MG63 (cell line): Measurements from ENCODE around the gene SLC7A4. TPM values are rescaled to one million over a fixed set of nuclear protein-coding genes. Genes with fewer than 3 reads are reported as not detected.
"Not testable (repeated sequence)": the region's sequence is repeated elsewhere in the genome, so short reads cannot be mapped to it uniquely, and the experiment has no call there.

Experiments
- DNase-seq: peaks from one replicate; pipeline ENCODE4 v3.0.0-alpha.2; 2020
- H3K27me3 ChIP-seq: fragments of 250-450 bp; sonication (Bioruptor Pico); 2 replicates; pipeline ENCODE4 v1.5.1; 2020; ENCODE audit warnings: mild to moderate bottlenecking, moderate library complexity
- H3K36me3 ChIP-seq: fragments of 250-450 bp; sonication (Bioruptor Pico); 2 replicates; pipeline ENCODE4 v1.5.1; 2020; ENCODE audit warnings: mild to moderate bottlenecking, moderate library complexity
- H3K4me3 ChIP-seq: fragments of 250-450 bp; sonication (Bioruptor Pico); 2 replicates; pipeline ENCODE4 v1.5.1; 2020; ENCODE audit warnings: mild to moderate bottlenecking, moderate library complexity
- H3K9me3 ChIP-seq: fragments of 250-450 bp; sonication (Bioruptor Pico); 2 replicates; pipeline ENCODE4 v1.5.1; 2020; ENCODE audit warnings: mild to moderate bottlenecking, moderate library complexity
- total RNA-seq: library from RNA; depleted of rRNA; stranded (reverse); fragments of >200 nt; shearing (Covaris generic); gene quantifications from 2 replicates; pipeline ENCODE4 v1.2.3, GENCODE V29; 2014; ENCODE audit warnings: low replicate concordance

The SLC7A4 gene
- total RNA-seq, 1 experiment from 2014 or later = not detected

DNA sequence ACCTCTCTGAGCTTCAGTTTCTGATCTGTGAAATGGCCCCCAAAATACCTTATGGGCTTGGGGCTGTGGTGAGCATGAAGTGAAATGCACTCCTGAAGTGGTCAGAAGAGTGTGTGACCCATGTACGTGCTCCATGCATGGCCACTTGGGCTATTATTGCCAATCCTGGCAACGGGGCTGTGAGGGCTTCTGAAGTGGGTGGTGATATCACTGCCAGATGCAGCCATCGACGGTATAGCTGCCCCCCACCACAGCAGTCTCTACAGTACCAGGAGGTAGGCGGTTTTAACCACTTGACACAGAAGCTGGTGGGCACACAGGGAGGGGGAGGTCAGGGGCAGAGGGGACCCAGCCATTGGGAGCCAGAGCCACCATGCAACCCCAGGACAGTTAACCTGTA is 16.1 kb upstream of the SLC7A4 start:
- not testable (repeated sequence) for H3K9me3 ChIP-seq, H3K27me3 ChIP-seq, H3K36me3 ChIP-seq, DNase-seq, H3K4me3 ChIP-seq

DNA sequence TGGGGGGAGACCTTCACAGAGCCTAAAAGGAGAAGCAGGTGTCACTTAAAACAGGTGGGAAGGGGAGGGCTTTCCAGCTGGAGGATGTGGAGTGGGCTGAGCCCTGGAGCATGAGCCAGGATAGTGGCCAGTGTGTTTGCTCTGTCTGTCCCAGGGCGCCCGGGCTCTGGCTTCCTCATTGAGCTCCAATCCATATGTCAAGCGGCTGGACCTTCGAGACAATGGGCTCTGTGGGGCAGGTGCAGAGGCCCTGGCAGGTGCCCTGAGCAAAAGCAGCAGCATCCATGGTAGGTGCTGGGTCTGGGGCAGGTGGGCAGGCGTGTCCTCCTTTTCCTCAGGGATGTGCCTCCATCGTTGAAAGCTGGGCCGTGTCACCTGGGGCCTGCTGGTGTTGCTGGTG is 15.4 kb upstream of the SLC7A4 start:
- Histone ChIP-seq H3K27me3 (no peaks in the 10 kb centered on the region), H3K4me3 (no peak overlapping the region), H3K36me3 (no peaks in the 10 kb centered on the region), H3K9me3 (no peaks in the 10 kb centered on the region)
- DNase-seq = no peak

DNA sequence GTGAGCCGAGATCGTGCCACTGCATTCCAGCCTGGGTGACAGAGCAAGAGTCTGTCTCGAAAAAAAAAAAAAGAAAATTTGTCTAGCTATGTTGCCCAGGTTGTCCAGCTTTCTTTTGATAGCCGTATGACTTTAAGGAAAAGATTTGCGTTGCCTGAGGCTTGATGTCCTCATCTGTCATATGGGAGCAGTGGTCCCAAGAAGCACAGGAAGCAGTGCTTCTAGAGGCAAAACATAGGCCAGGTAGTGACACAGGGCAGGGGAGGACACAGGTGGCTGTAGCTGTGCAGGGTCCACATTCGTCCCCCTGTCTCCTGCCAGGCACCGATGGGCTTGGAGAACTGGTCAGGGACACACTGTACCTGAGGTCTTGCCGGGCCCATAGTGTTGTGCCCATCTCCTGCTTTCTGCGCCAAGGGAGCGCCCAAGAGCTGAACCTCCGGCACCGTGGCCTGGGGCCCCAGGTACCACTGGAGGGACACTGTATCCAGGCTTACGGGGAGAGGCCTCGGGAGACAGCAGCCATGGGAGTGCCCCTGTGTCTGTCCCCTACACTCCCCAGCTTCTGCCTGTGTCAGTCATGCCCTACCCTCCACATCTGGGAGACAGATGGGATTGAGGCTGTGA is 14.8 kb upstream of the SLC7A4 start:
- no peak for DNase-seq
- Histone ChIP-seq H3K4me3 (no peak overlapping the region), H3K27me3 (no peaks in the 10 kb centered on the region), H3K36me3 (no peaks in the 10 kb centered on the region), H3K9me3 (no peaks in the 10 kb centered on the region)

DNA sequence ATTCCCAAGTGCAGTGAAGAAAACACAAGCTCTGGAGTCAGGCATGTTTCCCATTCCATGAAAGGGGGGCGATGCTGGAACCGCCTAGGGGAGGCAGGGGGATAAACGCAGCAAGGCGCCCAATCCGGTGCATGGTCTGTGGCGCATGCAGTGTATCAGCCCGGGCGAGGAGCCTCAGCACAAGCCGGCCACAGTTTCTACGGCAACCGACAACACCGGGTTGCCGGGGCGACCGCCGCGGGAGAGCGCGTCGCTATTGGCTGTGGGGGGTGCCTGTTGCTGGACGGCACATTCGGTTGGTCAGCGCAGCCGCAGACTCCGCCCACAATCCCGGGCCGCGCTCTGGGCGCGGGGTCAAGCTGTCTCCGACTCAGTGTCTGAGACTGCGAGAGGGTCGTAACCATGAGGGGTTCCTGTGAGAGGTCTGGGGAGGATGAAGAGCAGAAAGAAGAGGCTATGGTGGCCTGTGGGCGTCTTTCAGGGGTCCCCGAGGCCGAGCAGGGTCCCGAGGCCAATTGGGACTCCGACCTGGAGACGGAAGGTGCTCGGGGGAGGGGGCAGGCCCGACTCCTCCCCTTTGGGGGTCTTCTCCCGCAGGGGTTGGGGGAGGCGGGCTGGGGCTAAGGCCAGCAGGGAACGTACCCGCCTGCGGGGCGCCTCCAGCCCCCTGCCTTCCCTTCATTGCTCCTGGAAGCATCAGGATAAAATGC is 13.4 kb upstream of the SLC7A4 start, which contains the start of gene LRRC74B:
TSS of gene LRRC74B (plus strand) at position 362 of the 710 bp plus-strand sequence. CDS start at position 403, 41 bp downstream.
- Histone ChIP-seq H3K4me3 (peak within 1 kb of the TSS; percentile 28), H3K27me3 (no peaks in the 10 kb centered on the region), H3K9me3 (no peaks in the 10 kb centered on the region), H3K36me3 (no peaks in the 10 kb centered on the region)
- peak; percentile 89 for DNase-seq

DNA sequence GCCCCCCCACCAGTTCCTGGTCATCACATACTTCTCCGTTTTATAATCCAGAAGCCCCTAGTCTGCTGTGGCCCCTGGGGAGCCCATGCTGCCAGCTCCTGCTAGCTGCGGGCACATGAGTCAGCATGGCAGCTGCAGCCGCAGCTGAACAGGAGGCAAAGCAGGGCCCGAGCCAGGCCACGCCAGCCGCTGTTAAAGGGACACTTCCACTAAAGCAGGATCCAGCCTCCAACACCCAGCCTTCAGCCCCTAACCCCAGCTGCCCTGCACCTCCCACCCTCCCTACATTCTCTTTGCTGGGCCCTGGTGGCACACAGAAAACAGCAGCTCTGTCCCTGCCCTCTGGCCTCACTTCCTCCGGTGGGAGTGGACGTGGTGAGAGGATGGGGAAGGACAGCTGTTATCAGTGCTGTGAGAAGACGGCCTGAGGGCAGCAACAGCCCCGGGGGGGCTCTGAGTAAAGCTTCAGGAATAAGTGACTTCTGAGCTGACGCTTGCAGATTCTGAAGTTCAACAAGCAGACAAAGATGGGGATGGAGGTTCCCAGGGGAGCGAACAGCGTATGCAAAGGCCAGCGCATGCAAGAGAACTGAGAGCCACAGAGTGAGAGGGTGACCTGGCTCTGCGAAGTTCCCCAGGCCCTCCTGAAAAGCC is 12.7 kb upstream of the SLC7A4 start:
- no peaks in the 10 kb centered on the region for H3K27me3 ChIP-seq
- peak; percentile 85 for DNase-seq
- no peaks in the 10 kb centered on the region for H3K36me3 ChIP-seq
- peak overlapping the region; percentile 28 for H3K4me3 ChIP-seq
- no peaks in the 10 kb centered on the region for H3K9me3 ChIP-seq

DNA sequence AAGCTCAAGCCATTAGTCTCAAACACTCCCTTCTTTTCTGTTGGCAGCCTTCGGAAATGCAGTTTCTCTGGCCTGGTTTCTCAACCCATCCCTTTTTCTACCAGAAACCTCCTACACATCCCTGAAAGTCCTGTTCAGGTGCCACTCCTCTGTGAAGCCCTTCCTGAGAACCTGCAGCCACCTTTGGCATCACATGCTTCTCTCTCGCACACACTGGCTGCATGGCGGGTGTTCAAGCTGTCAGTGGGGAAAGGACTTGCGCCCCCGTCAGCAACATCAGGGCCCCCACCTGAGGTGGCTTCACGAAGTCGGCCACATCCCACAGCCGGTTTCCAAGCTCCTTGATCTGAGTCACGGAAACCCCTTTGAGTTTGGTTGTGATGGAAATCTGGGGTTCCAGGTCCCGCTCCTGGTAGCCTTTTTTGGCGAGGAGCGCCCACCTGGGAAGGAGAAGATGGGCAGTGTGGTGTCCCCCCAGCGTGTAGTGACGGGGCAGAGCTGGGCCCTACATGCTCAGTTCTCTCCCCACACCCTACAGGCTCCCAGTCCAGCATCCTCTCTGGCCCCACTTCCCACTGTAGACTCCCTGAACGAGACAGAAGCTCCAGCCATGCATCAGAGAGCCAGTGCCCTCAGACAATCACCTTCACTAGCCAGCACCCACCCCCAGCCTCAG is 11.6 kb upstream of the SLC7A4 start:
- H3K9me3 ChIP-seq = no peaks in the 10 kb centered on the region
- DNase-seq = no peak
- no peaks in the 10 kb centered on the region for H3K27me3 ChIP-seq
- no peak overlapping the region for H3K4me3 ChIP-seq
- H3K36me3 ChIP-seq = no peaks in the 10 kb centered on the region

DNA sequence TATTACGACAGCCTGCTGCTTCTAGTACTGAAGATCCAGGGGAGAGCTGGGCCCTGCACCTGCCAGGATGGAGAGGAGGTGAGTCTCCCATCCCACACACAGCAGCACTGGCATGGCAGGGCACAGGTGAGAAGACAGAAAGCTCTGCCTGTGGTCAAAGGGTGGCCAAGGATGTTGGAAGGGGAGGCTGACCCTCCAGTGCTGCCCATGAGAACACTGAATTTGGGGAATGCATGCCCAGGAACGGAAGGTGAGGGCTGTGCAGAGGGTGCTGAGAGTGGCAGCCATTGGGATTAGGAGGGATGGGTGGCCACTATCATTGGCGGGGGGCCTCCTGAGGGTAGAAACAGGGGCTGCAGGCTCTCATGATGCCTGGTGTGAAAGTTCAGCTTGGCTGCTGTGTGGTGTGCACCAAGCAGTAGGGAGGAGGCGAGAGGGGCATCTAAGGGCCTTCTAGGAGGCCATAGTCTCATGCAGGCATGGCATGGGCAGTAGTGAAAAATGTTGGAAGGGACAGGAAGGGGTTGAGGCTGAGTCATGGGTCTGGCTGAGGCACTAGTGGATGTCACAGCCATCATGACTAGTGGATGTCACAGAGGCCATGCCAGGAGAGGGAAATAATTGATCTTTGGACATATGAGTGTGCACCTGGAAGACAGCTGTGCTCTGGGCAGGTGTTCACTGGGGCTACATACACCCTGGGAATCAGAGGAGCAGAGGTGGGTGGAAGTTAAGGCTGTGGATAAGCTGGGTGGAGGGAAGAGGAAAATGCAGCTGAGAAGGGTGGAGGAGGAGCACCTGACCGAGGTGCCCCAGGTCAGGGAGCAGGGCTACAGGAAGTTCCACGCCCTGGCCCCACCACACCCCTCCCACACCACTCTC is 10.9 kb upstream of the SLC7A4 start:
- peak; percentile 27 for DNase-seq
- no peaks in the 10 kb centered on the region for H3K27me3 ChIP-seq
- no peak overlapping the region for H3K4me3 ChIP-seq
- H3K9me3 ChIP-seq = no peaks in the 10 kb centered on the region
- H3K36me3 ChIP-seq = no peaks in the 10 kb centered on the region

DNA sequence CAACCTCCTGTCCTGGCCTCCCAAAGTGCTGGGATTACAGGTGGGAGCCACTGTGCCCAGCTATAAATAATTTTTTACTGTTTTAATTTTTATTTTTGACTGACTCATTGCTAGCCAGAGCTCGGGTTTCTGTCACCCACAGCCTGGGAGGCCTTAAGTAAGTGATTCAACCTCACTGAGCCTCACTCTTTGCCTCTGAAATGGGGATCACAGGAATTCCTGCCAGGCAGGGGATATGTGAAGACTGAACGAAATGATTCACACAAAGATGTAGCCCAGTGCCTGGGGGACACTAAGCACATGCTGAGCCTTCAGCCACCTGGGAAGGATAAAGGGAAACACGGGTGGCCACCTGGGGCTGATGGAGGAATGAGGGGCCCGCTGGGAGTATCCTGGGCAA is 9.6 kb upstream of the SLC7A4 start:
- Histone ChIP-seq H3K9me3 (no peaks in the 10 kb centered on the region), H3K4me3 (no peak overlapping the region), H3K27me3 (no peaks in the 10 kb centered on the region), H3K36me3 (no peaks in the 10 kb centered on the region)
- peak; percentile 37 for DNase-seq

DNA sequence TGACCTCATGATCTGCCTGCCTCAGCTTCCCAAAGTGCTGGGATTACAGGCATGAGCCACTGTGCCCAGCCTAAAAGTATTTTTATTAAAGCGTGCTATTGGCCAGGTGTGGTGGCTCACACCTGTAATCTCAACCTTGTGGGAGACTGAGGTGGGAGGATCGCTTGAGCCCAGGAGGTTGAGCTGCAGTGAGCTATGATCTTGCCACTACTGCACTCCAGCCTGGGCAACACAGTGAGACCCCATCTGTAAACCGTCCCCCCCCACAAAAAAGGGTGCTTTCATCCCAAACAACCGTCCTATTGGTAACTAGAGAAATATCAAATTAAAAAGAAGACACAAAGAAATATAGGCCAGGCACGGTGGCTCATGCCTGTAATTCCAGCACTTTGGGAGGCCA is 6.8 kb upstream of the SLC7A4 start:
- not testable (repeated sequence) for DNase-seq, H3K4me3 ChIP-seq, H3K27me3 ChIP-seq, H3K9me3 ChIP-seq, H3K36me3 ChIP-seq

DNA sequence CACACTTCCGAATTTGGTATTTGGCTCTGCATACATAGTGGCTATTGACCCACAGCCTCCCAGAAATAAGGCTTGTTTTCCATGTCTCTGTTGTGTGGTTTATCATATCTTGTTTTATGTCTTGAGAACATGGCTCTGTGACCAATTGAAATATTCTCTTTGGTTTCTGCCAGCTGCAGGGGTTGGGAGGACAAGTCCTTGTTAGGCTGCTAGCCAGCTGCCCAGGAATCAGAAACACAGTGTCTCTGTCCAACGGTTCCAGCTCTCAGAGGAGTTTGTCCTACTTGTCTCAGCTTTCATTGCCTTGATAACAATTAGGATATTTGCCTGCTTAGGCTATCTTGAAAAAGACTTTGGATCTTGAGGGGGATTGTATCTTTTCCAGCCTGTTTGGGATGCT is 6.0 kb upstream of the SLC7A4 start:
- Histone ChIP-seq H3K9me3 (no peaks in the 10 kb centered on the region), H3K36me3 (no peaks in the 10 kb centered on the region), H3K27me3 (no peaks in the 10 kb centered on the region), H3K4me3 (no peak overlapping the region)
- no peak for DNase-seq

DNA sequence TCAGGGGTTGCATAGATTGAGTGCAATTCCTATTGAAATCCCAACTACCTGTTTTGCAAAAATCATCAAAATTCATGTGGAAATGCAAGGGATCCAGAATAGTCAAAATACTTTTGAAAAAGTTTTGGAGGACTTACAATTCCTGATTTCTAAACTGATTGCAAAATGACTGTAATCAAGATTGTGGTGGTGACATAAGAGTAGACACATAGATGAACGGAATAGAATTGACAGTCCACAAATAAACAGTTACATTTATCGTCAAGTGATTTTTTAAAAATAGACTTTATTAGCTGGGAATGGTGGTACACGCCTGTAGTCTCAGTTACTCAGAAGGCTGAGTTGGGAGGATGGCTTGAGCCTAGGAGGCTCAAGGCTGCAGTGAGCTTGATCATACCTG is 2.6 kb upstream of the SLC7A4 start:
- Histone ChIP-seq H3K4me3 (no peak overlapping the region), H3K27me3 (no peaks in the 10 kb centered on the region), H3K36me3 (no peaks in the 10 kb centered on the region), H3K9me3 (no peaks in the 10 kb centered on the region)
- DNase-seq = no peak

DNA sequence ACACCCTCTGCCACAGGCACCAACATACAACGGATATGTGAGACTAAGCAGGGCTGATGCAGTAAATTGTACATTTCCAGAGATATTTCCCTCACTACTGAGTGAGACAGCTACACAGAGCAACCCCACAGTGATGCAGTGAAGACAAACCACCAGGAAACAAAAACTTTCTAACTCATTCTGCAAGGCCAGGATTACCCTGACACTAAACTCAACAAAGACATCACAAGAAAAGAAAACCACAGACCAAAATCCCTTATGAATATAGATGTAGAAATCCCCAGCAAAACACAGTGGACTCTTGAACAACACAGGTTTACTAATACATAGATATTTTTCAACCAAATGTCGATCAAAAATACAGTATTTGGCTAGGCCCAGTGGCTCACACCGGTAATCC is 1.5 kb upstream of the SLC7A4 start:
- Histone ChIP-seq H3K9me3 (no peaks in the 10 kb centered on the region), H3K4me3 (no peak overlapping the region), H3K36me3 (no peaks in the 10 kb centered on the region), H3K27me3 (no peaks in the 10 kb centered on the region)
- no peak for DNase-seq

DNA sequence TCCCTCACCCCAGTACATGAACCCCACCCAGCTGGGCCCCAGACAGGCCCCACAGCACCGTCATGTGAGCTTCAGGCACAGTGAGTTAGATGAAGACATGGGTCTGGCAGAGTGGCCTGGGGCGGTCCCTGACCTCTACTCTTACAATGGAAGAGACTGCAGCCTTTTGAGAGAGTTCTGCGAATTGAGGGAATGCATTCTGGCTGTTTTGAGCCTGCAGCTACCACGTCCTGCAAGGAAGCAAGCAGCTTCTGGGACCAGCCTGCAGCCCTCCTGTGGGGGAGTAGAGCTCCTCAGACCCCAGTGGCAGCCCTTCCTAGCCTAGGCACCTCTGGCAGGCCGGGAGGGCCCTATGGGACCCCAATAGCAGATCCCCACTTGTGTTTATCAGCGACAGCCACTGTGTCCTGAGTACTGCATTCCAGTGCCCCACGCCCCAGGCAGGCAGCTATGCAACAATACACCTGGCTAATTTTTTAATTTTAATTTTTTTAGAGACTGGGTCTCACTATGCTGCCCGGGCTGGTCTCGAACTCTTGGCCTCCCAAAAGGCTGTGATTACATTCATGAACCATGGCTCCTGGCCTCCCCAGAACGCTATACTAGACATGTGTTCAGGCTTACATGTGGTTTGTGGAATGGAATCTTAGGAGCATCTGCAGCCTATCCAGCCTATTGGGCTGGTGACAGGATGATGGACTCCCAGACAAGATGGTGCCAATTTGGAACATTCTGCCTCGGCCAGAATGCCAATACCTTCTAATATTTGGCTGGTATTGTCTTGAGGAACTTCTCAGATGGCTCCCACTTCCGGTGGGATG is 717 bp upstream of the SLC7A4 start:
- Histone ChIP-seq H3K36me3 (no peaks in the 10 kb centered on the region), H3K4me3 (no peak overlapping the region), H3K9me3 (no peaks in the 10 kb centered on the region), H3K27me3 (no peaks in the 10 kb centered on the region)
- no peak for DNase-seq

DNA sequence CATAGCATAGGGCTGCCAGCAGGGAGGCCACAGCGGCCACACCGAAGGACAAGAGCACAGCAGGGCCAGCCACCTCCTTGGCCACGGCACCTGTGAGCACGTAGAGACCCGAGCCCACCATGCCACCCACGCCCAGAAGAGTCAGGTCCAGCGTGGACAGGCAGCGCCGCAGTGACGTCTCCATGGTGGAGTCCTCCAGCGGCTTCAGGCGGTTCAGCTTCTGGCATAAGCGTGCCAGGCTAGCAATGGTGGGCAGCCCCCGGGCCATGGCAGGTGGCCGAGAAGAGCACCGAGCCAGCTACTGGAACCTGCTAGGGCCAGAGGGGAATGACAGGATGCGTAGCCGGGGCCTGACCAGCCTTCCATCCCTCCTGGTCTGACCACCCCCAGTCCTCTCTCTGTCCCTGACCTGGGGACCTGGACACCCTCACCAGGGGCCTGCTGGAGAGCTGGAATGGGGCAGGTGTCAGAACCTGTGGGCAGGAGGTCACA is 770 bp downstream of the SLC7A4 start:
- Histone ChIP-seq H3K9me3 (no peaks in the 10 kb centered on the region), H3K36me3 (no peaks in the 10 kb centered on the region), H3K27me3 (no peaks in the 10 kb centered on the region), H3K4me3 (no peak overlapping the region)
- no peak for DNase-seq

DNA sequence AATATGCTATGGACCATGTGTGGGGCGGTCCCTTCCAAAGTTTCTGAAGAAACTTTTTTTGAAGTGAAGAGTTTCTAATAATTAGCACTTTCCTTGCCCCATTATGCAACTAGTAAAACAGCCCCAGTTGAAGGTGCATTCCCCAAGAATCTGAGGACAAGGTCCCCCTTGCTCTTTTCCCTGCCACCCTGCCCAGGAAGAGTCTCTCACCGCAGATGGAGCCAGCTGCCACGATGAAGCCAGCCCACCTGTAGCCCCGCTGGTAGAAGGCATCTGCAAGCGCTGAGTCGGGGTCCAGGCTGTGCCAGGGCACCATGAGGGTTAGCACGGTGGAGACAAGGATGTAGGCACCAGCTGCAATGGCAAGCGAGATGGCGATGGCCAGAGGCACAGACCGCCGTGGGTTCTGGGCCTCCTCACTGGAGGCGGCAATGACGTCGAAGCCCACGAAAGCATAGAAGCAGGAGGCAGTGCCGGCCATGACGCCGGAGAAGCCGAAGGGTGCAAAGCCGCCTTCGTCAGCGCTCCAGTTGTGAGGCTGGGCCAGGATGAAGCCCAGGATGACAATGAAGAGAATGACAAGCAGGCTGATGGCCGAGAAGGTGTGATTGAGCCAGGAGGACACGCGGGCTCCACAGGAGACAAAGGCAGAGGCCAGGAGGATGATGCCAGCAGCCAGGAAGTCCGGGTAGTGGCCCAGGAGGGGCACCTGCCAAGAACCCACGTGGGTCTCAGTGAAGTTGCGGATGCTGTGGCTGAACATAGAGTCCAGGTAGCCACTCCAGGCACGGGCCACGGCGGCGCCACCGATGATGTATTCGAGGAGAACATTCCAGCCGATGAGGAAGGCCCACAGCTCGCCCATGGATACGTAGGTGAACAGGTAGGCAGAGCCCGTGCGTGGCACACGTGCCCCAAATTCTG is 1.5 kb downstream of the SLC7A4 start:
- H3K36me3 ChIP-seq = no peaks in the 10 kb centered on the region
- H3K9me3 ChIP-seq = no peaks in the 10 kb centered on the region
- H3K4me3 ChIP-seq = no peak overlapping the region
- no peak for DNase-seq
- H3K27me3 ChIP-seq = no peaks in the 10 kb centered on the region
